ENCODE data around the gene RNASEH2A. TPM values are rescaled to one million over a fixed set of nuclear protein-coding genes. Genes with fewer than 3 reads are reported as not detected.
A peak's percentile ranks its signal among the peaks of the same experiment; 100 is the strongest.

RNASEH2A gene
- total and polyA plus RNA-seq, 10 donors = 4.4 to 15.9 (median 11.7) TPM

DNA sequence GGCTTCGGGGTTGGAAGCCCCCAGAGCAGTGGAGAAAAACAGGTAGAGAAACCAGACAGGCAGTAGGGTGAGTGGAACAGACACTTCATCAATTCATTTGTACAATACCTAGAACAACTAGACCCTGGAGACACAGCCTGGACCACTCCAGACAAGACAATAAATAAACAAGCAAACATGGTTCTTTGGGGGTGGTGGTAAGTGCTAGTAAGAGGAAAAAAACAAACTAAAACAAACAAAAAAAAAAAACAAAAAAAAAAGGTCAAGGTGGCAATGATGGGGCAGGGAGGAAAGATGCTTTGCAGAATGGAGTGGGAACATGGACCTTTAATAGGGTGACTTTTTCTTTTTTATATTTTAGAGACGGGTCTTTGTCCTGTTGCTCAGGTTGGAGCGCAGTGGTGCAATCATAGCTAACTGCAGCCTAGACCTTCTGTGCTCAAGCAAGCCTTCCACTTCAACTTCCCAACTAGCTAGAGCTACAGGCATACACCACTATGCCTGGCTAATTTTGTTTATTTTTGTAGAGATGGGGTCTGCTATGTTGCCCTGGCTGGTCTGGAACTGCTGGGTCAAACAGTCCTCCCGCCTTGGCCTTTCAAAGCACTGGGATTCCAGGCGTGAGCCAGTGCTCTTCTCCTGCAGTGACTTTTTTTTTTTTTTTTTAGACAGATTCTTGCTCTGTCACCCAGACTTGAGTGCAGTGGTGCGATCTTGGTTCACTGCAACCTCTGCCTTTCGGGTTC is 12.0 kb upstream of the RNASEH2A start:
- H3K36me3 ChIP-seq = peaks cover 0 to 26% (median 3%) of the 10 kb centered on the region in 6 donors
- H3K4me3 ChIP-seq = peak overlapping the region in 7 of 8 donors; percentile 77 to 96 (median 88)
- H3K27ac ChIP-seq = peak overlapping the region; percentile 97 to 100 (median 100)
- peaks cover 13 to 53% (median 44%) of the 10 kb centered on the region in 6 donors for H3K4me1 ChIP-seq
- no peak for DNase-seq
- intact Hi-C loops (cut with DNase I; ENCODE audit: low total_unique reads) = no loop called here
- TF ChIP-seq, protein P1, sequence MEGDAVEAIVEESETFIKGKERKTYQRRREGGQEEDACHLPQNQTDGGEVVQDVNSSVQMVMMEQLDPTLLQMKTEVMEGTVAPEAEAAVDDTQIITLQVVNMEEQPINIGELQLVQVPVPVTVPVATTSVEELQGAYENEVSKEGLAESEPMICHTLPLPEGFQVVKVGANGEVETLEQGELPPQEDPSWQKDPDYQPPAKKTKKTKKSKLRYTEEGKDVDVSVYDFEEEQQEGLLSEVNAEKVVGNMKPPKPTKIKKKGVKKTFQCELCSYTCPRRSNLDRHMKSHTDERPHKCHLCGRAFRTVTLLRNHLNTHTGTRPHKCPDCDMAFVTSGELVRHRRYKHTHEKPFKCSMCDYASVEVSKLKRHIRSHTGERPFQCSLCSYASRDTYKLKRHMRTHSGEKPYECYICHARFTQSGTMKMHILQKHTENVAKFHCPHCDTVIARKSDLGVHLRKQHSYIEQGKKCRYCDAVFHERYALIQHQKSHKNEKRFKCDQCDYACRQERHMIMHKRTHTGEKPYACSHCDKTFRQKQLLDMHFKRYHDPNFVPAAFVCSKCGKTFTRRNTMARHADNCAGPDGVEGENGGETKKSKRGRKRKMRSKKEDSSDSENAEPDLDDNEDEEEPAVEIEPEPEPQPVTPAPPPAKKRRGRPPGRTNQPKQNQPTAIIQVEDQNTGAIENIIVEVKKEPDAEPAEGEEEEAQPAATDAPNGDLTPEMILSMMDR (IDR thresholded peaks at IDR 0.05 in 8 of 11, conservative IDR thresholded peaks at IDR 0.05 in 3 of 11) = no peak
- TF ChIP-seq POLR2AphosphoS5 (IDR thresholded peaks at IDR 0.05) (no peak), POLR2A (IDR thresholded peaks at IDR 0.05) (no peak)
- peaks cover 0 to 5% (median 0%) of the 10 kb centered on the region in 7 donors for H3K27me3 ChIP-seq (replicated peaks in 1 of 7)
- H3K9me3 ChIP-seq = no peaks in the 10 kb centered on the region
- 64 to 71% (median 68%) methylated on average over 7 of the region's 7 CpGs for WGBS, 5 donors

DNA sequence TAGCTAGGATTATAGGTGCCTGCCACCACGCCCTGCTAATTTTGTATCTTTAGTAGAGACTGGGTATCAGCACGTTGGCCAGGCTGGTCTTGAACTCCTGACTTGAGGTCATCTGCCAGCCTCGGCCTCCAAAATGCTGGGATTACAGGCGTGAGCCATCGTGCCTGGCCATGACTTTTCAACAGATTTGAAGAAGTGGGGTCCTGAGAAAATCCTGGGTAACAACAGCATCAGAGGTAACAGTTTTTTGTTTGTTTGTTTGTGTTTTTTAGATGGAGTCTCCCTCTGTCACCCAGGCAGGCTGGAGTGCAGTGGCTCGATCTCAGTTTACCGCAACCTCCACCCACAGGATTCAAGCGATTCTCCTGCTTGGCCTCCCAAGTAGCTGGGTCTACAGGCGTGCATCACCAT is 11.4 kb upstream of the RNASEH2A start:
- TF ChIP-seq POLR2AphosphoS5 (IDR thresholded peaks at IDR 0.05) = peak in 1 of 3 donors; percentile 34
- TF ChIP-seq, protein P1 (IDR thresholded peaks at IDR 0.05 in 8 of 11, conservative IDR thresholded peaks at IDR 0.05 in 3 of 11) = no peak
- no peak for TF ChIP-seq POLR2A (IDR thresholded peaks at IDR 0.05)
- Histone ChIP-seq H3K9me3 (no peaks in the 10 kb centered on the region), H3K27me3 (replicated peaks in 1 of 7) (peaks cover 0 to 5% (median 0%) of the 10 kb centered on the region in 7 donors), H3K4me1 (peaks cover 13 to 50% (median 43%) of the 10 kb centered on the region in 6 donors), H3K4me3 (no peak overlapping the region), H3K27ac (peak overlapping the region; percentile 97 to 100 (median 100)), H3K36me3 (peaks cover 0 to 32% (median 9%) of the 10 kb centered on the region in 6 donors)
- peak; percentile 72 for DNase-seq
- intact Hi-C loops (cut with DNase I; ENCODE audit: low total_unique reads) = loop anchor here (5.0 kb wide), 1 partner anchor 33 kb away; no protein-coding TSS in a partner anchor
- 87 to 93% (median 89%) methylated on average over 9 of the region's 9 CpGs for WGBS, 5 donors

DNA sequence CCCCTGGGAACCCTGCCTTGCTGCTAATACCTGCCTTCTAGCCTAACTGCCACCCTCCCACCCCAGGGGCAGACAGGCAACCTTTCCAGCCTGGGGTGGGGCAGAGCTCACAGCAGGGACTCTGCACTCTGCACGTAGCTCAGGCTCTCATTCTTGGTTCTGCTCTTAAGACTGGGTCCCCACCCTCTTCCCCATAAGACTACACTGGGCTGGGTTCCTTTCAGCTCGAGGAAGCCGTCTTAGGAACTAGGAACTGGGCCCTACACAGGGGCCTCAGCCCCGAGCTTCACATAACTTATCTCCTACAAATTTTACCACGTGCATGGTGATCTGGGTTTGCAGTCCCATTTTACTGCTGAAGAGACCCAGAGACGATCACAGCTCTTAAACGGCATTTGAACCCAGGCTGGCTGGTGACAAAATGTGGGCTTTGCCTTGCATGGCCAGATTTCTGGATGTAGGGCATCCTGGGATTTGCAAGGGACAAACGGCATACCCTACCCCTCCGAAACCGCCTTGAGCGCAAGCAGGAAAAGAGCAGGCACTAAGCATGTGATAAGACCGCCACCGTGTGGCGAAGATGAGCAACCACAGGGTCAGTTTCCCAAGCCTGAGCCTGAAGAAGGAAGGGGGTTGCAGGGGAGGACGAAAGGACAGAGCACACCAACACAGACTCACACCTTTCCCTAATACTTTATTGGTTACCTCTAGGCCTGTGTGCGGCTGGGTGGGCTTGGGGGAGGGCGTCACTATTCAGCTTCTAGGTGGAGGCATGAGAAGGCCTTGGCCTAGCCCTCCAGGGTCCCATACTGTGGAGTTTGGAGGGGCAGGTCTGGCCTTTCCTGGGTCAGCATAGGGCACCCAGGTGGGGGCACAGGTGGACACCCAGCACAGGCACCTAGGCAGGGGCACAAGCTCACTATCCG is 10.0 kb upstream of the RNASEH2A start:
- H3K27ac ChIP-seq = peak overlapping the region; percentile 49 to 100 (median 76)
- peak overlapping the region in 3 of 8 donors; percentile 2 to 49 (median 12) for H3K4me3 ChIP-seq
- TF ChIP-seq POLR2AphosphoS5 (IDR thresholded peaks at IDR 0.05) (peak; percentile 3 to 82 (median 62)), POLR2A (IDR thresholded peaks at IDR 0.05) (no peak)
- TF ChIP-seq, protein P1 (IDR thresholded peaks at IDR 0.05 in 8 of 11, conservative IDR thresholded peaks at IDR 0.05 in 3 of 11) = peak; percentile 91 to 100 (median 96)
- peaks cover 21 to 55% (median 45%) of the 10 kb centered on the region in 6 donors for H3K4me1 ChIP-seq
- peaks cover 0 to 5% (median 0%) of the 10 kb centered on the region in 7 donors for H3K27me3 ChIP-seq (replicated peaks in 1 of 7)
- H3K9me3 ChIP-seq = no peaks in the 10 kb centered on the region
- peaks cover 0 to 38% (median 9%) of the 10 kb centered on the region in 6 donors for H3K36me3 ChIP-seq
- peak; percentile 93 for DNase-seq
- 6 to 11% (median 10%) methylated on average over 17 to 18 of the region's 18 CpGs for WGBS, 5 donors
- intact Hi-C loops (cut with DNase I; ENCODE audit: low total_unique reads) = loop anchor here (5.0 kb wide), 1 partner anchor 34 kb away; no protein-coding TSS in a partner anchor
